Activated CD8-positive, alpha-beta memory T cell treated with anti-CD3 and anti-CD28 coated beads, Interleukin-2, amount 50 U/mL, for 1 hour (primary cell): ENCODE data around the gene CRIP3.
"Not testable (repeated sequence)": the region's sequence is repeated elsewhere in the genome, so short reads cannot be mapped to it uniquely, and the experiment has no call there.

Source experiments
- DNase-seq: peaks from one replicate; pipeline ENCODE4 v3.0.0-alpha.2; 2020; ENCODE audit errors: extremely low read depth

The CRIP3 gene

GRCh38 chr6:43306086-43306485 lies 2.5 kb downstream of the CRIP3 start:
- no peak for DNase-seq

GRCh38 chr6:43304882-43305281 lies 3.7 kb downstream of the CRIP3 start:
- DNase-seq, result no peak

DNA sequence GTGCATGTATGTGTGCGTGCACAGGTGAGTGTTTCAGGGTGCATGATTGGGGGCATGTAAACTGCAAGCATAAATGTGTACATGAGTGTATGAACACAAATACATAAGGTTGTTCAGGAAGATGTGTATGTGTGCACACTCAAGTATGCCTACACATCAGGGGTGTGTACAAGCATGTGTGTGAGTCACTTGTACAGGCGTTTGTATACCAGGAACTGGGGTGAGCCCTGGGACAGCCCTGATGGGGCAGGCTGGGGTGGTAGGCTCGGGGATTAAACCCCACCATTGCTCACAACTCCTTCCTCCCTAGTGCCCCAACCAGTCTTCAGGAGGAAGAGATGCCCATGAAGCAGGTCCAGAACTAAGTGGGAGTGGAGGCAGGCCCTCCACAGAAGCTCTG lies 4.3 kb downstream of the CRIP3 start:
- DNase-seq, result no peak

DNA sequence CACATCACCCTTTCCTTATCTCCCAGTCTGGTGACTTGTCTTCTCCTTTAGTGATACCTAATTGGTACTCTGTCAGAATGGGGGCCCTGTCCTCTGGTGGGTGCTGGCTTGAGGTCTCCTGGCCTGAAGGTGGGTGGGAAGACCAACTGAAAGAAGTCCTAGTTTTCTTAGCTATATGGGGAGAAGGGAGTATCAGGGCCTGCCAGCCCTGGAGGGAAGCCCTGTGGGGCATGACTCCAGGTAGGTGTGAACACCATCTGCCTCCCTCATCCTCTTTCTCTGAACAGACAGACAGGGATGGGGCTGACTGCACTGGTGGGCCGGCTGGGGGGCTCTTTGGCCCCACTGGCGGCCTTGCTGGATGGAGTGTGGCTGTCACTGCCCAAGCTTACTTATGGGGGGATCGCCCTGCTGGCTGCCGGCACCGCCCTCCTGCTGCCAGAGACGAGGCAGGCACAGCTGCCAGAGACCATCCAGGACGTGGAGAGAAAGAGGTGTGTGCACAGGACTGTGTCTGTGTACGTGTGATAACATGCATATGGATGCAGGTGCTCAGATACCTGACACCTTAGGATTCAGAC lies 4.8 kb downstream of the CRIP3 start:
- DNase-seq, result no peak

DNA sequence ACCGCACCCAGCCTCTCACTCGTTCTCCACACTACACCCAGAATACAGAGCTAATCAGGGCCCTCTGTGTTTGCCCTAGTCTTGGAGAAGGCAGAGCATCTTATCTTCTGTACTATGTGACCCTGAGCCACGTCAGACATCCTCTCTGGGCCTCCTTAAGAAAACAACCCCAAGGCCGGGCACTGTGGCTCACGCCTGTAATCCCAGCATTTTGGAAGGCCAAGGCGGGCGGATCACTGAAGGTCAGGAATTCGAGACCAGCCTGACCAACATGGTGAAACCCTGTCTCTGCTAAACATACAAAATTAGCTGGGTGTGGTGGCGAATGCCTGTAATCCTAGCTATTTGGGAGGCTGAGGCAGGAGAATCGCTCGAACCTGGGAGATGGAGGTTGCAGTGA lies 5.6 kb downstream of the CRIP3 start:
- not testable (repeated sequence) for DNase-seq

DNA sequence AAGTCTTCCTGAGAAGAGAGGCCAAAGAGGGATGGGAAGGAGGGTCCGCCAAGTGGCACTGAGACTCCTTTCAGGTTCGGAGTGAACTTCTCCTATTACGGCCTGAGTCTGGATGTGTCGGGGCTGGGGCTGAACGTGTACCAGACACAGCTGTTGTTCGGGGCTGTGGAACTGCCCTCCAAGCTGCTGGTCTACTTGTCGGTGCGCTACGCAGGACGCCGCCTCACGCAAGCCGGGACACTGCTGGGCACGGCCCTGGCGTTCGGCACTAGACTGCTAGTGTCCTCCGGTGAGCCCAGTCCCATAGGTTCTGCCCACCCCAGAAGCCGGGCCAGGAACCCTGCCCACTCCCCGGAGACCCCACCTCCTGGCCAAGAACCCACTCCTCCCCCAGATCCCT lies 6.5 kb downstream of the CRIP3 start:
- DNase-seq, result no peak

DNA sequence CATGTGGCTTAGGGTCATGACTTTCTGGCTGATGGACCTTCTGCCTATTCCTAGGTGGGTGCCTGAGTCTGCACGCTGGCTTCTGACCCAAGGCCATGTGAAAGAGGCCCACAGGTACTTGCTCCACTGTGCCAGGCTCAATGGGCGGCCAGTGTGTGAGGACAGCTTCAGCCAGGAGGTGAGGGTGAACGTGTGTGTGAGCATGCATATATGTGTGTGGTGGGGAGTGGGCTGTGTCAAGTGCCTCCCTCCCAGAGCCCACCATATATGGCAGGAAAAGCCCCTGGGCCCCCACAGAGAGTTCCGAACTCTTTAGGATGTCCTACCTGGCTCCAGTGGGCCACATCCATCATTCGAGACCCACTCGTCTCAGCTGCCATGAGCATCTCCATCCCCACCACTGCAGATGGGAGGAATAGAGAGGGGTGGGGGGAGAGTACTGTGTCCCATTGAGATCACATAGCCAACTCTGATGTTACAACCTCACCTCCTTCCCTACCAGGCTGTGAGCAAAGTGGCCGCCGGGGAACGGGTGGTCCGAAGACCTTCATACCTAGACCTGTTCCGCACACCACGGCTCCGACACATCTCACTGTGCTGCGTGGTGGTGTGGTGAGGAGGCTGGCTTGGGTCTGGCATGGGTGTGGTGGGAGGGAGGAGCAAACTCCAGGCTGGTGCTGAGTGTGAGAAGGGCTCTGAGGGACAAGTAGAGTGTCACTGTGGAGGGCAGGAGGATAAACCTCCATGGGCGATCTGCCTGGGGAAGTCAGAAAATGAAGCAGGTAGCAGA lies 7.3 kb downstream of the CRIP3 start:
- DNase-seq, result no peak

DNA sequence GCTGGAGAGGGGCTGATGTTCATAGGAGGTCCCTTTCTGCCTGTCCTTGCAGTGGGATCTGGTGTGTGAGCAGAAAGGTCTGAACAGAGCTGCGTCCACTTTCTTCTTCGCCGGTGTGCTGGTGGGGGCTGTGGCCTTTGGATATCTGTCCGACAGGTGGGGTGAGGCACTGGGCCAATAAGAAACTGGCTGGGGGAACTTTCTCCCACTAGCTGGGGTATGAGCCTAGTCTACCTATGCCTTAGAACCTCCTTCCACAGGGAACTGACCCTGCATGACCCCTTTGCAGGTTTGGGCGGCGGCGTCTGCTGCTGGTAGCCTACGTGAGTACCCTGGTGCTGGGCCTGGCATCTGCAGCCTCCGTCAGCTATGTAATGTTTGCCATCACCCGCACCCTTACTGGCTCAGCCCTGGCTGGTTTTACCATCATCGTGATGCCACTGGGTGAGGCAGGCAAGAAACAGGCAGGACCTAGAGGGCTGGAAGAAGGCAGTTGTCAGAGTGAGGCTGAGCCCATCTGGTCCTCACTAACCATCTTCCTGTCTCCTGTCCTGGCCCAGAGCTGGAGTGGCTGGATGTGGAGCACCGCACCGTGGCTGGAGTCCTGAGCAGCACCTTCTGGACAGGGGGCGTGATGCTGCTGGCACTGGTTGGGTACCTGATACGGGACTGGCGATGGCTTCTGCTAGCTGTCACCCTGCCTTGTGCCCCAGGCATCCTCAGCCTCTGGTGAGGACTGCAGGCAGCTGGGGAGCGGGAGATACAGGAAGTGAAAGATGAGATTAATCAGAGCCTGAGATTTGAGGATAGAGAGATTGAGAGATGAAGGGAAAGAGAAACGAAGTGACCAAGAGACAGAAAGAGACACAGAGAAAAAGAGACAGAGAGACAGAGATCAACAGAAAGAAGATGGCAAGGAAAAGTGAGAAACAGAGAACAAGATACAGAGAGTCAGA lies 9.0 kb downstream of the CRIP3 start:
- no peak for DNase-seq

DNA sequence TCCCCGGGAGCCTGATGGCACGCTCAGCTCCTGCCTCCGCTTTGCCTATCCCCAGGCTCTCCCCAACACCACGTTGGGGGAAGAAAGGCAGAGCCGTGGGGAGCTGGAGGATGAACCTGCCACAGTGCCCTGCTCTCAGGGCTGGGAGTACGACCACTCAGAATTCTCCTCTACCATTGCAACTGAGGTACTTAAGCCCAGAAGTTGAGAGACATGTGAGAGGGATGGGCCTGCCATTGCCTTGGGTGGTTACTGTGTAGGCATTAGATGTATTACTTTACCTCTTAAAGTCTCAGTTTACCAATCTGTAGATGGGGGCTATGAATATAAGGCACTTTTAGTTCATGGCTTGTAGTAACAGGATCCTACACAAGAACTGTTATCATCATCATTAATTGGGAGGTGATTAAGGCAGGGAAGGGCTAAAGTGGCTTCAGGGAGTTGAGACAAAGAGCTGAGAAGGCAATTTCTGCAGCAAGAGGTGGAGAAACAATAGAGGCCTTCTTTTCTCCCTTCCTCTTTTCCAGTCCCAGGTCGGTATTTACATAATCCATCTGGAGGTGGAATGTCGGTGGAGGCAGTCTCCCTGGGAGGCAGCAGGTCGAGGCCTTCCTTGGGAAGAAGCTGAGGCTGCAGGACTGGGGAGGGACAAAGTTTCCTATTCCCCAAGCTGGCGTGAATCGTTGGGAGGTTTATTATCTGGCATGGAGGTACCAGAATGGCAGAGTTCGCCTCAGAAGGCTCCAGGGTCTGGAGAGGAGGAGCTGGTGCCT lies 9.9 kb downstream of the CRIP3 start:
- DNase-seq, result no peak

GRCh38 chr6:43297644-43298564 lies 10.7 kb downstream of the CRIP3 start, which contains the start of gene SLC22A7:
SLC22A7 (plus strand) TSS chr6:43298260; CDS start chr6:43298359, 99 bp downstream.
- DNase-seq, result no peak

GRCh38 chr6:43296780-43297497 lies 11.7 kb downstream of the CRIP3 start:
- DNase-seq, result no peak

DNA sequence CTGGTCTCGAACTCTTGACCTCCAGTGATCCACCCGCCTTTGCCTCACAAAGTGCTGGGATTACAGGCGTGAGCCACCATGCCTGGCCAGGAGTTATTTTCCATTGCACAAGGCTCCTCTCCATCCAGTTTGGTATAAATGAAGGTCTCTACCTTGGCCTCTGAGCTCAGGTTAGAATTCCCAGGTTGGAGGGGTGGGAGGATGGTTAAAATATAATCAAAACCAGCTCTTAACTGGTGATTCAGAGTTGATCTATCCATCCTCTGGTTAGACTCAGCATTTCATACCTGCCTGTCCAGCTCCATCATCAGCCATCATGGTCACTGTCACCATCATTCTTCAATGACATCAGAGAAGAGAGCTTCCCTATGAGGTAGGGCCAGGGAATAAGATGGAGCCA lies 13.2 kb downstream of the CRIP3 start:
- DNase-seq, result no peak

GRCh38 chr6:43294536-43294935 lies 14.1 kb downstream of the CRIP3 start:
- no peak for DNase-seq

- DNase-seq, result no peak
Measured at GRCh38 chr6:43293698-43294097, 14.9 kb downstream of the CRIP3 start.

- DNase-seq, result no peak
Measured at GRCh38 chr6:43292763-43293318, 15.8 kb downstream of the CRIP3 start.

DNA sequence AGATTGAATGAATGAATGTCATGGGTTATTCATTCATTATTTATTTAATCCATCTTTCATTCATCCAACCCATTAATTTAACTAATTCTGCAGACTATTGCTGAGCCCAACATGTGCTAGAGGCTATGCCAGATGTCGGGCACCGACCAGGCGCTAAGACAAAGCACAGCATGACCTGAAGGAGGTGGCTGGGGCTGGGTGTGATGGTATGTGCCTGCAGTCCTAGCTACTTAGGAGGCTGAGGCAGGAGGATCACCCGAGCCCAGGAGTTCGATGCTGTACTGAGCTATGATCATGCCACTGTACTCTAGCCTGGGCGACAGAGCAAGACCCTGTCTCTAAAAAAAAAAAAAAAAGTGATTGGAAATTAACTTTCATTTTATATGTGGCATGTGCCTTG lies 16.3 kb downstream of the CRIP3 start:
- no peak for DNase-seq

GRCh38 chr6:43291708-43292107 lies 16.9 kb downstream of the CRIP3 start:
- no peak for DNase-seq

- DNase-seq, result no peak
Measured at GRCh38 chr6:43290905-43291355, 17.7 kb downstream of the CRIP3 start.

GRCh38 chr6:43290339-43290904 lies 18.2 kb downstream of the CRIP3 start:
- DNase-seq, result no peak
